Testis (tissue), 2 donors: ENCODE measurements around the gene NR3C1.

Experiments used
- POLR2A ChIP-seq: fragments of 450-650 bp; IDR thresholded peaks from one replicate; pipeline ENCODE4 v1.6.1; 2017; ENCODE audit warnings: antibody characterized with exemption, mild to moderate bottlenecking, moderate library complexity
- TF ChIP-seq, protein P1 (sequence below), 3 experiments: fragments of 450-650 bp in 2 of 3; fragments of 200-600 bp in 1 of 3; sonication (generic) in 1 of 3; IDR thresholded peaks; one replicate each; pipeline ENCODE4 v1.5.1; 2016 to 2019; ENCODE audit warnings: antibody characterized with exemption in 3 of 3, mild to moderate bottlenecking in 2 of 3, moderate library complexity in 1 of 3

GRCh38 chr5:143342607-143343006 lies 60.9 kb downstream of the NR3C1 start:
- TF ChIP-seq, protein P1, sequence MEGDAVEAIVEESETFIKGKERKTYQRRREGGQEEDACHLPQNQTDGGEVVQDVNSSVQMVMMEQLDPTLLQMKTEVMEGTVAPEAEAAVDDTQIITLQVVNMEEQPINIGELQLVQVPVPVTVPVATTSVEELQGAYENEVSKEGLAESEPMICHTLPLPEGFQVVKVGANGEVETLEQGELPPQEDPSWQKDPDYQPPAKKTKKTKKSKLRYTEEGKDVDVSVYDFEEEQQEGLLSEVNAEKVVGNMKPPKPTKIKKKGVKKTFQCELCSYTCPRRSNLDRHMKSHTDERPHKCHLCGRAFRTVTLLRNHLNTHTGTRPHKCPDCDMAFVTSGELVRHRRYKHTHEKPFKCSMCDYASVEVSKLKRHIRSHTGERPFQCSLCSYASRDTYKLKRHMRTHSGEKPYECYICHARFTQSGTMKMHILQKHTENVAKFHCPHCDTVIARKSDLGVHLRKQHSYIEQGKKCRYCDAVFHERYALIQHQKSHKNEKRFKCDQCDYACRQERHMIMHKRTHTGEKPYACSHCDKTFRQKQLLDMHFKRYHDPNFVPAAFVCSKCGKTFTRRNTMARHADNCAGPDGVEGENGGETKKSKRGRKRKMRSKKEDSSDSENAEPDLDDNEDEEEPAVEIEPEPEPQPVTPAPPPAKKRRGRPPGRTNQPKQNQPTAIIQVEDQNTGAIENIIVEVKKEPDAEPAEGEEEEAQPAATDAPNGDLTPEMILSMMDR (IDR thresholded peaks at IDR 0.05): no peak
- no peak for TF ChIP-seq POLR2A
